Natural killer cell (primary cell): ENCODE results near the gene SMIM10L2A. TPM values are rescaled to one million over a fixed set of nuclear protein-coding genes. Genes with fewer than 3 reads are reported as not detected.

Experiments used
- ATAC-seq, 3 donors: fragments of 150-1000 bp in 2 of 3; fragments of 200-7000 bp in 1 of 3; cut with Tn5 transposase; 1 replicate in 1 of 3; 2 replicates in 2 of 3; pipeline ENCODE4 v1.10.0; 2021; ENCODE audit warnings: mild to moderate bottlenecking in 2 of 3, moderate library complexity in 2 of 3
- DNase-seq, 2 donors: peaks; one replicate each; pipeline versions ENCODE4 v3.0.0 to v3.0.0-alpha.2; 2013 to 2021; ENCODE audit warnings: mixed read lengths in 1 of 2
- H3K27ac ChIP-seq: one replicate; pipeline ENCODE4 v1.5.1; 2013; ENCODE audit warnings: mild to moderate bottlenecking, low read length
- H3K27me3 ChIP-seq: one replicate; pipeline ENCODE4 v1.6.1; 2013; ENCODE audit warnings: low read length; ENCODE audit not compliant: control insufficient read depth, insufficient read depth
- H3K36me3 ChIP-seq: one replicate; pipeline ENCODE4 v1.6.1; 2013; ENCODE audit warnings: low read length; ENCODE audit not compliant: control insufficient read depth, insufficient read depth
- H3K4me1 ChIP-seq: one replicate; pipeline ENCODE4 v1.6.1; 2013; ENCODE audit warnings: low read length; ENCODE audit not compliant: control insufficient read depth, insufficient read depth
- H3K4me3 ChIP-seq: one replicate; pipeline ENCODE4 v1.5.1; 2013; ENCODE audit warnings: low read length
- H3K9me3 ChIP-seq: one replicate; pipeline ENCODE4 v1.6.1; 2013; ENCODE audit warnings: low read length; ENCODE audit not compliant: control insufficient read depth, insufficient read depth
- H3K27ac Mint-ChIP-seq, 2 donors: one replicate each; pipeline ENCODE4 v1.8.0; 2022; ENCODE audit warnings: mild to moderate bottlenecking in 2 of 2, mixed read lengths in 2 of 2, moderate library complexity in 1 of 2
- H3K27me3 Mint-ChIP-seq, 2 donors: one replicate each; pipeline ENCODE4 v1.8.0; 2022; ENCODE audit warnings: low read depth in 2 of 2, mixed read lengths in 2 of 2
- H3K36me3 Mint-ChIP-seq: one replicate; pipeline ENCODE4 v1.8.0; 2022; ENCODE audit warnings: mixed read lengths
- H3K4me1 Mint-ChIP-seq, 2 donors: one replicate each; pipeline ENCODE4 v1.8.0; 2022; ENCODE audit warnings: mixed read lengths in 2 of 2
- H3K4me3 Mint-ChIP-seq: one replicate; pipeline ENCODE4 v1.8.0; 2022; ENCODE audit warnings: mild to moderate bottlenecking, moderate library complexity, mixed read lengths
- H3K9me3 Mint-ChIP-seq, 2 donors: one replicate each; pipeline ENCODE4 v1.8.0; 2022; ENCODE audit warnings: mixed read lengths in 2 of 2
- CTCF ChIP-seq: fragments of 200-600 bp; IDR thresholded peaks from one replicate; pipeline ENCODE4 v1.8.0; 2022; ENCODE audit warnings: antibody characterized with exemption
- WGBS: methylation state at CpG from one replicate; pipeline ENCODE4 v1.1.7; 2013; ENCODE audit warnings: missing lambda C conversion rate; ENCODE audit not compliant: insufficient coverage; 5-methylcytosine and 5-hydroxymethylcytosine counted together
- intact Hi-C: fragments of 100-400 bp; cut with micrococcal nuclease; formaldehyde crosslinking; loops from one replicate; pipeline ENCODE4 v1.14.2; 2022
- total RNA-seq, 4 donors: library from RNA; stranded (reverse); fragments of 120-200 nt in 1 of 4; gene quantifications; one replicate each; pipeline versions ENCODE4 v1.2.3 to v1.2.4, GENCODE V29; 2013 to 2022

The SMIM10L2A gene
- total RNA-seq, 3 donors from 2014 or later (not counting 1 experiment from before 2014, with no cell fraction given): 0.08 to 0.27 (median 0.14) TPM

GRCh38 chrX:135433531-135434257, 11.9 kb downstream of the SMIM10L2A start:
- Mint-ChIP-seq H3K4me1 (no peaks in the 10 kb centered on the region), H3K27ac (no peak overlapping the region), H3K27me3 (peaks cover 19 to 36% of the 10 kb centered on the region in 2 donors), H3K9me3 (peaks cover 0 to 7% of the 10 kb centered on the region in 2 donors), H3K36me3 (no peaks in the 10 kb centered on the region), H3K4me3 (no peak overlapping the region)
- H3K4me1 ChIP-seq: no peaks in the 10 kb centered on the region
- no peak overlapping the region for H3K4me3 ChIP-seq
- intact Hi-C loops: no loop called here
- ATAC-seq (no peak), DNase-seq (no peak)
- no peaks in the 10 kb centered on the region for H3K27me3 ChIP-seq
- no peaks in the 10 kb centered on the region for H3K36me3 ChIP-seq
- no peaks in the 10 kb centered on the region for H3K9me3 ChIP-seq
- no peak for TF ChIP-seq CTCF
- H3K27ac ChIP-seq: no peak overlapping the region
- 94% methylated on average over 37 of the region's 37 CpGs for WGBS

GRCh38 chrX:135434258-135435138, 12.8 kb downstream of the SMIM10L2A start:
- intact Hi-C loops: no loop called here
- H3K36me3 Mint-ChIP-seq: no peaks in the 10 kb centered on the region
- DNase-seq (no peak), ATAC-seq (no peak)
- H3K9me3 ChIP-seq: no peaks in the 10 kb centered on the region
- no peaks in the 10 kb centered on the region for H3K4me1 ChIP-seq
- no peak overlapping the region for H3K27ac ChIP-seq
- H3K36me3 ChIP-seq: no peaks in the 10 kb centered on the region
- peaks cover 0 to 7% of the 10 kb centered on the region in 2 donors for H3K9me3 Mint-ChIP-seq
- no peak overlapping the region for H3K27ac Mint-ChIP-seq
- no peak for TF ChIP-seq CTCF
- no peak overlapping the region for H3K4me3 Mint-ChIP-seq
- no peaks in the 10 kb centered on the region for H3K27me3 ChIP-seq
- no peak overlapping the region for H3K4me3 ChIP-seq
- H3K4me1 Mint-ChIP-seq: no peaks in the 10 kb centered on the region
- WGBS: 94% methylated on average over 49 of the region's 49 CpGs
- peaks cover 19 to 28% of the 10 kb centered on the region in 2 donors for H3K27me3 Mint-ChIP-seq

- TF ChIP-seq CTCF: no peak
- no peak overlapping the region for H3K27ac ChIP-seq
- H3K4me1 ChIP-seq: no peaks in the 10 kb centered on the region
- no peaks in the 10 kb centered on the region for H3K9me3 ChIP-seq
- ATAC-seq: no peak
- no peaks in the 10 kb centered on the region for H3K4me1 Mint-ChIP-seq
- WGBS: 94% methylated on average over 31 of the region's 31 CpGs
- H3K27me3 ChIP-seq: no peaks in the 10 kb centered on the region
- no peak overlapping the region for H3K4me3 Mint-ChIP-seq
- no peaks in the 10 kb centered on the region for H3K36me3 ChIP-seq
- no peaks in the 10 kb centered on the region for H3K36me3 Mint-ChIP-seq
- intact Hi-C loops: no loop called here
- H3K27me3 Mint-ChIP-seq: peaks cover 12 to 20% of the 10 kb centered on the region in 2 donors
- H3K27ac Mint-ChIP-seq: no peak overlapping the region
- no peak for DNase-seq
- peaks cover 0 to 7% of the 10 kb centered on the region in 2 donors for H3K9me3 Mint-ChIP-seq
- no peak overlapping the region for H3K4me3 ChIP-seq
Measured at GRCh38 chrX:135435139-135435922, 13.6 kb downstream of the SMIM10L2A start.
